HCT116 (cell line): ENCODE measurements around the gene ELOVL4. TPM values are rescaled to one million over a fixed set of nuclear protein-coding genes. Genes with fewer than 3 reads are reported as not detected.

Experiments used
- ATAC-seq: fragments of 200-7000 bp; cut with Tn5 transposase; 2 replicates; pipeline ENCODE4 v1.9.1; 2020; ENCODE audit warnings: mild to moderate bottlenecking, moderate library complexity
- BruUV-seq: library from RNA; stranded (reverse); fragments of 400-500 nt; replicated peaks from 2 replicates; lab custom pipeline; 2021; lab: Mats Ljungman, UMichigan
- CTCF ChIA-PET: fragments of 300-600 bp; sonication (Branson Sonifier 250); formaldehyde crosslinking; loops from one replicate; lab custom pipeline; 2021; ENCODE audit warnings: antibody characterized with exemption; lab: Charles Lee
- POLR2A ChIA-PET: fragments of 300-600, 350-600 bp; sonication (Branson Sonifier 250); formaldehyde crosslinking; loops from one replicate; lab custom pipeline; 2021; ENCODE audit warnings: antibody characterized with exemption; lab: Charles Lee
- RAD21 ChIA-PET, 2 experiments: fragments of 300-600 bp; sonication (Branson Sonifier 250); formaldehyde crosslinking; loops; one replicate each; lab custom pipeline; 2023; ENCODE audit warnings: low total read pairs in 2 of 2; ENCODE audit not compliant: uncharacterized antibody in 2 of 2, unreplicated experiment in 2 of 2, low non-redundant PET in 1 of 2; lab: Charles Lee
- DNase-seq: peaks from one replicate; pipeline ENCODE4 v3.0.0-alpha.2; 2010; ENCODE audit warnings: low read depth, low spot score
- H2AFZ ChIP-seq: fragments of 200-600 bp; shearing (Covaris generic), sonication (generic); 2 replicates; pipeline ENCODE4 v1.6.1; 2017; ENCODE audit warnings: low read depth, mixed run types, mixed read lengths, antibody characterized with exemption, low read length; ENCODE audit not compliant: poor library complexity, severe bottlenecking
- H3K27ac ChIP-seq: 2 replicates; pipeline ENCODE4 v1.5.1; 2012; ENCODE audit warnings: low read depth, low read length
- H3K27me3 ChIP-seq: fragments of 200-600 bp; sonication (generic); 2 replicates; pipeline ENCODE4 v1.6.1; 2016; ENCODE audit warnings: mixed run types, low read length, mixed read lengths; ENCODE audit not compliant: insufficient read depth
- H3K36me3 ChIP-seq, 2 experiments: fragments of 200-500 bp in 1 of 2; fragments of 200-600 bp in 1 of 2; sonication (Bioruptor generic) in 1 of 2; sonication (generic) in 1 of 2; 2 replicates each; pipeline versions ENCODE4 v1.5.1 to v1.6.1; 2014 to 2016; ENCODE audit warnings: low read length in 2 of 2, inconsistent platforms in 1 of 2, mixed read lengths in 1 of 2, mixed run types in 1 of 2; ENCODE audit not compliant: insufficient read depth in 2 of 2, control insufficient read depth in 1 of 2
- H3K4me1 ChIP-seq, 2 experiments: fragments of 200-600 bp in 1 of 2; sonication (generic) in 1 of 2; 2 replicates each; pipeline versions ENCODE4 v1.5.1 to v1.6.1; 2012 to 2017; ENCODE audit warnings: low read length in 2 of 2, inconsistent platforms in 1 of 2, mild to moderate bottlenecking in 1 of 2, mixed read lengths in 1 of 2, mixed run types in 1 of 2, moderate library complexity in 1 of 2; ENCODE audit not compliant: insufficient read depth in 2 of 2, control insufficient read depth in 1 of 2
- H3K4me2 ChIP-seq: fragments of 200-600 bp; sonication (generic); 2 replicates; pipeline ENCODE4 v1.6.1; 2017; ENCODE audit warnings: mixed run types, low read length, mixed read lengths
- H3K4me3 ChIP-seq, 2 experiments: fragments of 200-600 bp in 1 of 2; sonication (generic) in 1 of 2; replicated peaks in 1 of 2; 2 replicates each; pipeline ENCODE4 v1.5.1; 2011 to 2016; ENCODE audit warnings: low read length in 2 of 2, control low read depth in 1 of 2, low read depth in 1 of 2, mild to moderate bottlenecking in 1 of 2, mixed read lengths in 1 of 2, mixed run types in 1 of 2
- H3K79me2 ChIP-seq: fragments of 200-600 bp; sonication (generic); 2 replicates; pipeline ENCODE4 v1.6.1; 2017; ENCODE audit warnings: mild to moderate bottlenecking, mixed run types, low read length, moderate library complexity, mixed read lengths; ENCODE audit not compliant: insufficient read depth
- H3K9ac ChIP-seq: fragments of 200-600 bp; sonication (generic); 2 replicates; pipeline ENCODE4 v1.6.1; 2016; ENCODE audit warnings: low read length, mixed read lengths
- H3K9me2 ChIP-seq: fragments of 200-600 bp; sonication (generic), shearing (Covaris generic); 2 replicates; pipeline ENCODE4 v1.6.1; 2017; ENCODE audit warnings: mixed run types, mild to moderate bottlenecking, moderate library complexity; ENCODE audit not compliant: insufficient read depth
- H3K9me3 ChIP-seq, 2 experiments: fragments of 200-500 bp in 1 of 2; fragments of 200-600 bp in 1 of 2; sonication (Bioruptor generic) in 1 of 2; sonication (generic) in 1 of 2; 2 replicates each; pipeline ENCODE4 v1.6.1; 2014 to 2017; ENCODE audit warnings: low read length in 2 of 2, mixed read lengths in 2 of 2, inconsistent platforms in 1 of 2, low read depth in 1 of 2, mild to moderate bottlenecking in 1 of 2, mixed run types in 1 of 2, moderate library complexity in 1 of 2; ENCODE audit not compliant: control insufficient read depth in 1 of 2, insufficient read depth in 1 of 2
- H4K20me1 ChIP-seq: fragments of 200-600 bp; sonication (generic), shearing (Covaris generic); 2 replicates; pipeline ENCODE4 v1.6.1; 2017; ENCODE audit warnings: mixed run types, mild to moderate bottlenecking, moderate library complexity; ENCODE audit not compliant: insufficient read depth
- CBX3 ChIP-seq: IDR thresholded peaks from 2 replicates; pipeline ENCODE4 v1.6.1; 2012; ENCODE audit warnings: low read depth
- CEBPB ChIP-seq: IDR thresholded peaks from 2 replicates; pipeline ENCODE4 v1.6.1; 2012; ENCODE audit warnings: low read depth
- ELF1 ChIP-seq: IDR thresholded peaks from 2 replicates; pipeline ENCODE4 v1.6.1; 2012; ENCODE audit warnings: low read depth, borderline replicate concordance
- EZH2 ChIP-seq: fragments of 200-600 bp; sonication (generic); IDR thresholded peaks from 2 replicates; pipeline ENCODE4 v1.6.1; 2017; ENCODE audit warnings: antibody characterized with exemption, mixed run types
- EZH2phosphoT487 ChIP-seq: fragments of 200-600 bp; IDR thresholded peaks from 2 replicates; pipeline ENCODE4 v1.6.1; 2018; ENCODE audit warnings: antibody characterized with exemption, borderline replicate concordance
- FOSL1 ChIP-seq: IDR thresholded peaks from 2 replicates; pipeline ENCODE4 v1.6.1; 2012; ENCODE audit warnings: low read depth
- JUND ChIP-seq: IDR thresholded peaks from 2 replicates; pipeline ENCODE4 v1.6.1; 2012
- POLR2A ChIP-seq: IDR thresholded peaks from 2 replicates; pipeline ENCODE4 v1.7.0; 2011; ENCODE audit warnings: borderline replicate concordance; ENCODE audit not compliant: insufficient read depth, insufficient read length; ENCODE audit errors: extremely low read depth
- POLR2AphosphoS5 ChIP-seq: IDR thresholded peaks from 2 replicates; pipeline ENCODE4 v1.6.1; 2011; ENCODE audit warnings: mild to moderate bottlenecking, low read depth, low read length, moderate library complexity
- RAD21 ChIP-seq: IDR thresholded peaks from 2 replicates; pipeline ENCODE4 v1.6.1; 2012; ENCODE audit warnings: low read depth, mild to moderate bottlenecking
- SIN3A ChIP-seq: IDR thresholded peaks from 2 replicates; pipeline ENCODE4 v1.6.1; 2012; ENCODE audit warnings: low read depth
- SP1 ChIP-seq: IDR thresholded peaks from 2 replicates; pipeline ENCODE4 v1.6.1; 2012; ENCODE audit warnings: low read depth
- TCF7L2 ChIP-seq: IDR thresholded peaks from 2 replicates; pipeline ENCODE4 v1.7.0; 2011; ENCODE audit warnings: borderline replicate concordance, inconsistent platforms; ENCODE audit not compliant: insufficient read depth, insufficient read length; ENCODE audit errors: extremely low read depth
- YY1 ChIP-seq: IDR thresholded peaks from 2 replicates; pipeline ENCODE4 v1.6.1; 2011; ENCODE audit warnings: low read length, low read depth, moderate library complexity, mild to moderate bottlenecking; ENCODE audit not compliant: insufficient replicate concordance; ENCODE audit errors: extremely low read depth
- ZNF274 ChIP-seq: fragments of 200-500 bp; sonication (Bioruptor generic); IDR thresholded peaks from 2 replicates; pipeline ENCODE4 v1.6.1; 2014; ENCODE audit warnings: mild to moderate bottlenecking, low read depth, low read length, inconsistent platforms
- intact Hi-C: fragments of 100-400 bp; cut with micrococcal nuclease; formaldehyde crosslinking; loops from 2 replicates; pipeline ENCODE4 v1.10.0; 2022
- total RNA-seq: library from RNA; stranded (reverse); gene quantifications from one replicate; pipeline ENCODE4 v1.2.1, GENCODE V29; 2021; ENCODE audit not compliant: unreplicated experiment
- TF ChIP-seq, protein P1 (sequence below): IDR thresholded peaks from 2 replicates; pipeline ENCODE4 v1.6.1; 2011; ENCODE audit warnings: mild to moderate bottlenecking, low read length, moderate library complexity; ENCODE audit not compliant: insufficient replicate concordance; ENCODE audit errors: extremely low read depth
- TF ChIP-seq, protein P2 (sequence below): IDR thresholded peaks from 2 replicates; pipeline ENCODE4 v1.6.1; 2012
- TF ChIP-seq, protein P3 (sequence below), 3 experiments: fragments of 200-600 bp in 1 of 3; sonication (generic) in 1 of 3; IDR thresholded peaks in 2 of 3; conservative IDR thresholded peaks in 1 of 3; 2 replicates each; pipeline ENCODE4 v1.5.1; 2012 to 2017; ENCODE audit warnings: low read depth in 2 of 3, low read length in 2 of 3, antibody characterized with exemption in 1 of 3, borderline replicate concordance in 1 of 3, control low read depth in 1 of 3, mild to moderate bottlenecking in 1 of 3, mixed read lengths in 1 of 3, mixed run types in 1 of 3, moderate library complexity in 1 of 3; ENCODE audit not compliant: insufficient read depth in 1 of 3

The ELOVL4 gene
- total RNA-seq, 1 experiment from 2014 or later: not detected

DNA sequence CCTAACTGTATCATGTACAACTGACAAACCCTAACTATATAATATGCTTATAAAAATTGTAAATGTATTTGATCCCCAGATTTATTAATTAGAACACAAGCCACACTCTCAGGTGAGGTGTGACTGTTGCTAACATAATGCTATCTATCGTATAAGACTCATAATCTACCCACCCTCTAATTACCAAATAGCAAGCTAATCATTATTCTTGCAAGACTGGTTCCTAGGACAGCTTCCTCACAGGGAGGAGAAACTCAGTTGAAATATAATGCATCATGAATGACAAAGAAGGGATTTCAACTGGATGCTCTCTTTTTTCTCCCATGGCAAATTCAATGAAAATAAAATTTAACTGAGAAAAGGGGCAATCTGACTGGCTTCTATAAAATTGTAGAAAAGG lies 35.4 kb downstream of the ELOVL4 start:
- CTCF ChIA-PET: no interaction called here

DNA sequence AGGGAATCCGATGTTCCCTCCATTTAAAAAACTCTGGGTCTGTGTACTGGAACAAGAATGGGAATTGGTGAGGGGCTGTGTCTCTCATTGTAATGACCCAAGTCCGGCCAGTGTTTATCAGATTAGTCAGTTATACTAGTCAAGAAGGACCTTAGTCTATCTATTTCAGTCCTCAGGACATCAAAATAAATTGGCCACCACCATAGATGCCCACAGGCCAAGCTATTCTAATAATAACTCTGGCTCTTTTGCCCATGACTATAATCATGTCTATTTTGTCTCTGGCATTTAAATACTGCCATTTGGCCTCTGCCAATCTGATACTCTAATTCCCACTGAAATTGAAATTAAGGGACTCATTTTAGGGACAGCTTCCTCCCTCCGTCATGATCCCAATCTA lies 37.8 kb downstream of the ELOVL4 start:
- Histone ChIP-seq H4K20me1 (no peaks in the 10 kb centered on the region), H3K9me2 (no peaks in the 10 kb centered on the region), H3K4me2 (no peak overlapping the region), H3K9ac (no peak overlapping the region), H3K4me1 (no peaks in the 10 kb centered on the region), H3K27me3 (no peaks in the 10 kb centered on the region), H2AFZ (no peak overlapping the region), H3K36me3 (no peaks in the 10 kb centered on the region), H3K9me3 (no peaks in the 10 kb centered on the region), H3K79me2 (no peaks in the 10 kb centered on the region), H3K4me3 (no peak overlapping the region), H3K27ac (no peak overlapping the region)
- BruUV-seq: no TSS peak
- ChIA-PET RAD21 (no interaction called here), POLR2A (no interaction called here), CTCF (no interaction called here)
- DNase-seq (no peak), ATAC-seq (no peak)
- intact Hi-C loops: no loop called here
- TF ChIP-seq SIN3A (no peak), TCF7L2 (no peak), ZNF274 (no peak), ELF1 (no peak), CBX3 (no peak), RAD21 (no peak), POLR2AphosphoS5 (no peak), FOSL1 (no peak), CEBPB (no peak), YY1 (no peak), EZH2phosphoT487 (no peak), SP1 (no peak)
- TF ChIP-seq, protein P1, sequence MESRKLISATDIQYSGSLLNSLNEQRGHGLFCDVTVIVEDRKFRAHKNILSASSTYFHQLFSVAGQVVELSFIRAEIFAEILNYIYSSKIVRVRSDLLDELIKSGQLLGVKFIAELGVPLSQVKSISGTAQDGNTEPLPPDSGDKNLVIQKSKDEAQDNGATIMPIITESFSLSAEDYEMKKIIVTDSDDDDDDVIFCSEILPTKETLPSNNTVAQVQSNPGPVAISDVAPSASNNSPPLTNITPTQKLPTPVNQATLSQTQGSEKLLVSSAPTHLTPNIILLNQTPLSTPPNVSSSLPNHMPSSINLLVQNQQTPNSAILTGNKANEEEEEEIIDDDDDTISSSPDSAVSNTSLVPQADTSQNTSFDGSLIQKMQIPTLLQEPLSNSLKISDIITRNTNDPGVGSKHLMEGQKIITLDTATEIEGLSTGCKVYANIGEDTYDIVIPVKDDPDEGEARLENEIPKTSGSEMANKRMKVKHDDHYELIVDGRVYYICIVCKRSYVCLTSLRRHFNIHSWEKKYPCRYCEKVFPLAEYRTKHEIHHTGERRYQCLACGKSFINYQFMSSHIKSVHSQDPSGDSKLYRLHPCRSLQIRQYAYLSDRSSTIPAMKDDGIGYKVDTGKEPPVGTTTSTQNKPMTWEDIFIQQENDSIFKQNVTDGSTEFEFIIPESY: no peak
- TF ChIP-seq, protein P2, sequence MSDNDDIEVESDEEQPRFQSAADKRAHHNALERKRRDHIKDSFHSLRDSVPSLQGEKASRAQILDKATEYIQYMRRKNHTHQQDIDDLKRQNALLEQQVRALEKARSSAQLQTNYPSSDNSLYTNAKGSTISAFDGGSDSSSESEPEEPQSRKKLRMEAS: no peak
- TF ChIP-seq, protein P3, sequence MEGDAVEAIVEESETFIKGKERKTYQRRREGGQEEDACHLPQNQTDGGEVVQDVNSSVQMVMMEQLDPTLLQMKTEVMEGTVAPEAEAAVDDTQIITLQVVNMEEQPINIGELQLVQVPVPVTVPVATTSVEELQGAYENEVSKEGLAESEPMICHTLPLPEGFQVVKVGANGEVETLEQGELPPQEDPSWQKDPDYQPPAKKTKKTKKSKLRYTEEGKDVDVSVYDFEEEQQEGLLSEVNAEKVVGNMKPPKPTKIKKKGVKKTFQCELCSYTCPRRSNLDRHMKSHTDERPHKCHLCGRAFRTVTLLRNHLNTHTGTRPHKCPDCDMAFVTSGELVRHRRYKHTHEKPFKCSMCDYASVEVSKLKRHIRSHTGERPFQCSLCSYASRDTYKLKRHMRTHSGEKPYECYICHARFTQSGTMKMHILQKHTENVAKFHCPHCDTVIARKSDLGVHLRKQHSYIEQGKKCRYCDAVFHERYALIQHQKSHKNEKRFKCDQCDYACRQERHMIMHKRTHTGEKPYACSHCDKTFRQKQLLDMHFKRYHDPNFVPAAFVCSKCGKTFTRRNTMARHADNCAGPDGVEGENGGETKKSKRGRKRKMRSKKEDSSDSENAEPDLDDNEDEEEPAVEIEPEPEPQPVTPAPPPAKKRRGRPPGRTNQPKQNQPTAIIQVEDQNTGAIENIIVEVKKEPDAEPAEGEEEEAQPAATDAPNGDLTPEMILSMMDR (IDR thresholded peaks at IDR 0.05 in 2 of 3, conservative IDR thresholded peaks at IDR 0.05 in 1 of 3; ENCODE audit: borderline replicate concordance in 1 of 3, insufficient read depth in 1 of 3, low read depth in 2 of 3, low read length in 2 of 3): no peak

More for the DNA sequence above, 35.4 kb downstream of the ELOVL4 start:
- Histone ChIP-seq H3K9me3 (no peaks in the 10 kb centered on the region), H3K4me1 (no peaks in the 10 kb centered on the region), H3K27ac (no peak overlapping the region), H3K9ac (no peak overlapping the region), H3K9me2 (no peaks in the 10 kb centered on the region), H3K4me2 (no peak overlapping the region), H3K79me2 (no peaks in the 10 kb centered on the region), H3K4me3 (no peak overlapping the region), H3K27me3 (no peaks in the 10 kb centered on the region), H2AFZ (no peak overlapping the region), H4K20me1 (no peaks in the 10 kb centered on the region), H3K36me3 (no peaks in the 10 kb centered on the region)
- no peak for DNase-seq
- no TSS peak for BruUV-seq
- POLR2A ChIA-PET: no interaction called here
- ATAC-seq: no peak
- intact Hi-C loops: no loop called here
- TF ChIP-seq EZH2: no peak
- no peak for TF ChIP-seq JUND
- no peak for TF ChIP-seq YY1
- no peak for TF ChIP-seq ZNF274
- TF ChIP-seq EZH2phosphoT487: no peak
- no peak for TF ChIP-seq CEBPB
- TF ChIP-seq CBX3: no peak
- no peak for TF ChIP-seq POLR2A
- TF ChIP-seq TCF7L2: no peak
- RAD21 ChIA-PET: no interaction called here
